HepG2 (cell line): ENCODE measurements around the gene PLXNA4. TPM values are rescaled to one million over a fixed set of nuclear protein-coding genes. Genes with fewer than 3 reads are reported as not detected.

Experiments
- ATAC-seq: fragments of 200-7000 bp; cut with Tn5 transposase; 3 replicates; pipeline ENCODE4 v1.9.1; 2020; ENCODE audit warnings: mild to moderate bottlenecking, moderate library complexity
- BruUV-seq: library from RNA; stranded (reverse); fragments of 400-500 nt; replicated peaks from 2 replicates; lab custom pipeline; 2021; lab: Mats Ljungman, UMichigan
- CTCF ChIA-PET: fragments of 300-600 bp; formaldehyde crosslinking; extraction: SDS; loops from one replicate; lab custom pipeline; 2021; ENCODE audit warnings: low total read pairs, inconsistent platforms, low intra/inter-chr PET ratio; lab: Yijun Ruan, JAX
- POLR2A ChIA-PET: fragments of 350-600 bp; sonication (Branson Sonifier 250); formaldehyde crosslinking; loops from one replicate; lab custom pipeline; 2020; ENCODE audit warnings: antibody characterized with exemption, inconsistent platforms; lab: Yijun Ruan, JAX
- DNase-seq: peaks from one replicate; pipeline ENCODE4 v3.0.0-alpha.2; 2015; ENCODE audit warnings: low spot score
- FAIRE-seq: peaks from 3 replicates; lab custom pipeline; 2011; peaks lifted over from hg19 to GRCh38; lab: Jason Lieb, UNC
- H2AFZ ChIP-seq: one replicate; pipeline ENCODE4 v1.6.1; 2011; ENCODE audit warnings: low read length, inconsistent platforms
- H3K27ac ChIP-seq: fragments of 300-600 bp; 3 replicates; pipeline ENCODE4 v1.8.0; 2011; ENCODE audit warnings: mixed run types, mild to moderate bottlenecking, mixed read lengths, low read length, inconsistent platforms; ENCODE audit not compliant: insufficient read depth; ENCODE audit errors: extremely low read length
- H3K27me3 ChIP-seq, 2 experiments: fragments of 200-600 bp in 1 of 2; 2 replicates in 1 of 2; 3 replicates in 1 of 2; pipeline versions ENCODE4 v1.6.0 to v1.8.0; 2011; ENCODE audit warnings: low read length in 2 of 2, mild to moderate bottlenecking in 2 of 2, moderate library complexity in 2 of 2, inconsistent platforms in 1 of 2; ENCODE audit not compliant: insufficient read depth in 2 of 2, control insufficient read depth in 1 of 2
- H3K36me3 ChIP-seq, 2 experiments: fragments of 200-600 bp in 1 of 2; replicated peaks in 1 of 2; 2 replicates in 1 of 2; 3 replicates in 1 of 2; pipeline versions ENCODE4 v1.5.1 to v1.8.0; 2011; ENCODE audit warnings: low read length in 2 of 2, inconsistent platforms in 1 of 2; ENCODE audit not compliant: insufficient read depth in 2 of 2, control insufficient read depth in 1 of 2
- H3K4me1 ChIP-seq: 2 replicates; pipeline ENCODE4 v1.5.1; 2012; ENCODE audit warnings: low read length, inconsistent platforms; ENCODE audit not compliant: insufficient read depth
- H3K4me2 ChIP-seq: 2 replicates; pipeline ENCODE4 v1.6.0; 2011; ENCODE audit warnings: low read depth, low read length, inconsistent platforms
- H3K4me3 ChIP-seq, 3 experiments: fragments of 200-600 bp in 1 of 3; sonication (generic), shearing (Covaris generic) in 1 of 3; replicated peaks in 1 of 3; 2 replicates each; pipeline ENCODE4 v1.5.1; 2011 to 2016; ENCODE audit warnings: low read length in 3 of 3, inconsistent platforms in 2 of 3, low read depth in 2 of 3, mild to moderate bottlenecking in 2 of 3, control low read depth in 1 of 3, mixed read lengths in 1 of 3; ENCODE audit not compliant: insufficient read depth in 1 of 3
- H3K79me2 ChIP-seq: one replicate; pipeline ENCODE4 v1.6.1; 2011; ENCODE audit warnings: low read length, inconsistent platforms; ENCODE audit not compliant: insufficient read depth
- H3K9ac ChIP-seq: 2 replicates; pipeline ENCODE4 v1.6.0; 2011; ENCODE audit warnings: mild to moderate bottlenecking, low read depth, low read length, inconsistent platforms; ENCODE audit not compliant: insufficient read depth
- H3K9me3 ChIP-seq: 2 replicates; pipeline ENCODE4 v1.5.1; 2012; ENCODE audit warnings: mild to moderate bottlenecking, low read length
- H4K20me1 ChIP-seq: 2 replicates; pipeline ENCODE4 v1.6.0; 2011; ENCODE audit warnings: inconsistent platforms, mild to moderate bottlenecking, low read length, moderate library complexity; ENCODE audit not compliant: insufficient read depth
- ATF7 ChIP-seq, 2 experiments: fragments of 450-650 bp in 1 of 2; sonication (generic) in 1 of 2; formaldehyde crosslinking in 1 of 2; IDR thresholded peaks; 2 replicates each; pipeline versions ENCODE4 v1.4.0 to v1.6.1; 2016 to 2020; ENCODE audit warnings: antibody characterized with exemption in 1 of 2, mild to moderate bottlenecking in 1 of 2, missing genetic modification reagents in 1 of 2
- CCAR2 ChIP-seq: fragments of 200-400 bp; formaldehyde crosslinking; optimal IDR thresholded peaks from 2 replicates; pipeline ENCODE3; 2018; ENCODE audit warnings: low read depth, mild to moderate bottlenecking, low read length, moderate library complexity
- DDIT3 ChIP-seq: sonication (generic); formaldehyde crosslinking; IDR thresholded peaks from 2 replicates; pipeline ENCODE4 v1.4.0; 2020; ENCODE audit warnings: mild to moderate bottlenecking, missing genetic modification reagents
- LCORL ChIP-seq, 2 experiments: fragments of 450-650 bp in 1 of 2; sonication (generic) in 1 of 2; formaldehyde crosslinking in 1 of 2; IDR thresholded peaks; 2 replicates each; pipeline versions ENCODE4 v1.5.0 to v1.6.1; 2017 to 2020; ENCODE audit warnings: antibody characterized with exemption in 1 of 2, missing genetic modification reagents in 1 of 2
- REXO4 ChIP-seq: sonication (generic); formaldehyde crosslinking; IDR thresholded peaks from 2 replicates; pipeline ENCODE4 v1.8.0; 2022; ENCODE audit warnings: missing genetic modification reagents, mild to moderate bottlenecking, borderline replicate concordance
- SAP130 ChIP-seq: IDR thresholded peaks from 2 replicates; pipeline ENCODE4 v1.6.1; 2016; ENCODE audit warnings: low read depth
- TSC22D2 ChIP-seq: sonication (generic); formaldehyde crosslinking; IDR thresholded peaks from 2 replicates; pipeline ENCODE4 v1.5.1; 2020; ENCODE audit warnings: missing genetic modification reagents, mild to moderate bottlenecking, borderline replicate concordance
- ZNF503 ChIP-seq: sonication (generic); formaldehyde crosslinking; IDR thresholded peaks from 2 replicates; pipeline ENCODE4 v1.4.0; 2020; ENCODE audit warnings: missing genetic modification reagents
- WGBS: methylation state at CpG from one replicate; pipeline ENCODE4 v1.1.6; 2017; ENCODE audit warnings: low lambda C conversion rate; 5-methylcytosine and 5-hydroxymethylcytosine counted together
- in situ Hi-C: cut with HindIII; loops from 2 replicates; pipeline ENCODE4 v1.10.0; 2017; ENCODE audit warnings: low pct_unique_long_range_greater_than_20kb; ENCODE audit not compliant: extremely low pct_ligation_motif_present
- intact Hi-C: fragments of 100-400 bp; cut with micrococcal nuclease; formaldehyde crosslinking; loops from one replicate; pipeline ENCODE4 v1.10.0; 2022; ENCODE audit not compliant: unreplicated experiment
- polyA plus RNA-seq, 8 experiments: library from polyadenylated mRNA; depleted of rRNA in 3 of 8; stranded (reverse) in 7 of 8; unstranded in 1 of 8; fragments of >200 nt; fragmentation: Illumina TruSeq in 4 of 8; extraction: Trizol in 4 of 8; gene quantifications; 2 replicates each; pipeline versions ENCODE4 v1.2.1 to v1.2.3, GENCODE V29; 2011 to 2016; ENCODE audit warnings: low read depth in 4 of 8, missing spikeins in 1 of 8, mixed read lengths in 1 of 8; ENCODE audit not compliant: insufficient read depth in 1 of 8
- total RNA-seq, 5 experiments: library from RNA; depleted of rRNA; stranded (reverse); fragments of >200 nt; fragmentation: Illumina TruSeq; extraction: Trizol; gene quantifications; 2 replicates each; pipeline ENCODE4 v1.2.3, GENCODE V29; 2016; ENCODE audit warnings: low read depth in 1 of 5
- TF ChIP-seq, protein P1 (sequence below): sonication (generic); formaldehyde crosslinking; IDR thresholded peaks from 2 replicates; pipeline ENCODE4 v1.4.0; 2020; ENCODE audit warnings: mild to moderate bottlenecking, missing genetic modification reagents
- TF ChIP-seq, protein P2 (sequence below): sonication (generic); formaldehyde crosslinking; IDR thresholded peaks from 2 replicates; pipeline ENCODE4 v1.4.0; 2020; ENCODE audit warnings: missing genetic modification reagents

Gene PLXNA4
- total and polyA plus RNA-seq, 2 of the 13 experiments (the other 11 are each of a cell fraction or from before 2014, with no cell fraction given), result 0.01 to 0.04 TPM

- no peak for TF ChIP-seq ZNF503 (CRISPR knock-in tag)
- no peak for TF ChIP-seq SAP130 (CRISPR knock-in tag)
- no peak for TF ChIP-seq REXO4 (CRISPR knock-in tag)
- TF ChIP-seq, protein P1, sequence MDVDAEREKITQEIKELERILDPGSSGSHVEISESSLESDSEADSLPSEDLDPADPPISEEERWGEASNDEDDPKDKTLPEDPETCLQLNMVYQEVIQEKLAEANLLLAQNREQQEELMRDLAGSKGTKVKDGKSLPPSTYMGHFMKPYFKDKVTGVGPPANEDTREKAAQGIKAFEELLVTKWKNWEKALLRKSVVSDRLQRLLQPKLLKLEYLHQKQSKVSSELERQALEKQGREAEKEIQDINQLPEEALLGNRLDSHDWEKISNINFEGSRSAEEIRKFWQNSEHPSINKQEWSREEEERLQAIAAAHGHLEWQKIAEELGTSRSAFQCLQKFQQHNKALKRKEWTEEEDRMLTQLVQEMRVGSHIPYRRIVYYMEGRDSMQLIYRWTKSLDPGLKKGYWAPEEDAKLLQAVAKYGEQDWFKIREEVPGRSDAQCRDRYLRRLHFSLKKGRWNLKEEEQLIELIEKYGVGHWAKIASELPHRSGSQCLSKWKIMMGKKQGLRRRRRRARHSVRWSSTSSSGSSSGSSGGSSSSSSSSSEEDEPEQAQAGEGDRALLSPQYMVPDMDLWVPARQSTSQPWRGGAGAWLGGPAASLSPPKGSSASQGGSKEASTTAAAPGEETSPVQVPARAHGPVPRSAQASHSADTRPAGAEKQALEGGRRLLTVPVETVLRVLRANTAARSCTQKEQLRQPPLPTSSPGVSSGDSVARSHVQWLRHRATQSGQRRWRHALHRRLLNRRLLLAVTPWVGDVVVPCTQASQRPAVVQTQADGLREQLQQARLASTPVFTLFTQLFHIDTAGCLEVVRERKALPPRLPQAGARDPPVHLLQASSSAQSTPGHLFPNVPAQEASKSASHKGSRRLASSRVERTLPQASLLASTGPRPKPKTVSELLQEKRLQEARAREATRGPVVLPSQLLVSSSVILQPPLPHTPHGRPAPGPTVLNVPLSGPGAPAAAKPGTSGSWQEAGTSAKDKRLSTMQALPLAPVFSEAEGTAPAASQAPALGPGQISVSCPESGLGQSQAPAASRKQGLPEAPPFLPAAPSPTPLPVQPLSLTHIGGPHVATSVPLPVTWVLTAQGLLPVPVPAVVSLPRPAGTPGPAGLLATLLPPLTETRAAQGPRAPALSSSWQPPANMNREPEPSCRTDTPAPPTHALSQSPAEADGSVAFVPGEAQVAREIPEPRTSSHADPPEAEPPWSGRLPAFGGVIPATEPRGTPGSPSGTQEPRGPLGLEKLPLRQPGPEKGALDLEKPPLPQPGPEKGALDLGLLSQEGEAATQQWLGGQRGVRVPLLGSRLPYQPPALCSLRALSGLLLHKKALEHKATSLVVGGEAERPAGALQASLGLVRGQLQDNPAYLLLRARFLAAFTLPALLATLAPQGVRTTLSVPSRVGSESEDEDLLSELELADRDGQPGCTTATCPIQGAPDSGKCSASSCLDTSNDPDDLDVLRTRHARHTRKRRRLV, result no peak
Observed at GRCh38 chr7:132367004-132367403, 209.3 kb downstream of the PLXNA4 start (continued).

DNA sequence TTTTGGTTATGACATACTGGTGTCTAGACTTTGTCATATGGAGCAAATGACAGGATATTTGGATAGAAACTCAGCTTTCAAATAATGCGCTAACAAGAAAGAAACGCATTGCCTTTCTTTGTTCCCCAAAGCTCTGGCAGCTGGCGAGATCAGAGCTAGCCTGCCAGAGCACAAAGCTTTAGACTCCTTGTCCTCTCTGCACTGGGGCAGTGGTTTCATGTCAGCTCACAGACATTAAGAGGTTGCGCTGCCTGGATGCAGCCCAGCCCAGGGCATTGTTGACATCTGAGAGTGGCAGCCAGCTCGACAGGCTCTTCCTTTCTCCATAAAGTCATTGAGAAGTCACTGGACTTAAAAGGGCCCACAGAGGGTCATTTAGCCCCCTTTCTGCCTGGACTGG, 212.0 kb downstream of the PLXNA4 start:
- CTCF ChIA-PET, result no interaction called here
- Histone ChIP-seq H4K20me1 (no peaks in the 10 kb centered on the region), H3K36me3 (no peaks in the 10 kb centered on the region), H3K4me2 (no peak overlapping the region), H3K79me2 (no peaks in the 10 kb centered on the region), H2AFZ (no peak overlapping the region), H3K4me3 (no peak overlapping the region), H3K4me1 (no peaks in the 10 kb centered on the region), H3K27me3 (peaks cover 0 to 12% of the 10 kb centered on the region in 2 experiments; a peak in 2 of 5 replicates), H3K9me3 (no peaks in the 10 kb centered on the region), H3K27ac (no peak overlapping the region), H3K9ac (no peak overlapping the region)
- intact Hi-C loops, result no loop called here
- no peak for ATAC-seq
- POLR2A ChIA-PET, result no interaction called here
- 16% methylated on average over 3 of the region's 5 CpGs for WGBS
- in situ Hi-C loops, result no loop called here
- DNase-seq, result no peak
- no peak for FAIRE-seq
- BruUV-seq, result no TSS peak
- TF ChIP-seq ATF7 (IDR thresholded peaks at IDR 0.05), result no peak
- no peak for TF ChIP-seq ATF7 (CRISPR knock-in tag; IDR thresholded peaks at IDR 0.05)
- no peak for TF ChIP-seq CCAR2
- TF ChIP-seq, protein P2, sequence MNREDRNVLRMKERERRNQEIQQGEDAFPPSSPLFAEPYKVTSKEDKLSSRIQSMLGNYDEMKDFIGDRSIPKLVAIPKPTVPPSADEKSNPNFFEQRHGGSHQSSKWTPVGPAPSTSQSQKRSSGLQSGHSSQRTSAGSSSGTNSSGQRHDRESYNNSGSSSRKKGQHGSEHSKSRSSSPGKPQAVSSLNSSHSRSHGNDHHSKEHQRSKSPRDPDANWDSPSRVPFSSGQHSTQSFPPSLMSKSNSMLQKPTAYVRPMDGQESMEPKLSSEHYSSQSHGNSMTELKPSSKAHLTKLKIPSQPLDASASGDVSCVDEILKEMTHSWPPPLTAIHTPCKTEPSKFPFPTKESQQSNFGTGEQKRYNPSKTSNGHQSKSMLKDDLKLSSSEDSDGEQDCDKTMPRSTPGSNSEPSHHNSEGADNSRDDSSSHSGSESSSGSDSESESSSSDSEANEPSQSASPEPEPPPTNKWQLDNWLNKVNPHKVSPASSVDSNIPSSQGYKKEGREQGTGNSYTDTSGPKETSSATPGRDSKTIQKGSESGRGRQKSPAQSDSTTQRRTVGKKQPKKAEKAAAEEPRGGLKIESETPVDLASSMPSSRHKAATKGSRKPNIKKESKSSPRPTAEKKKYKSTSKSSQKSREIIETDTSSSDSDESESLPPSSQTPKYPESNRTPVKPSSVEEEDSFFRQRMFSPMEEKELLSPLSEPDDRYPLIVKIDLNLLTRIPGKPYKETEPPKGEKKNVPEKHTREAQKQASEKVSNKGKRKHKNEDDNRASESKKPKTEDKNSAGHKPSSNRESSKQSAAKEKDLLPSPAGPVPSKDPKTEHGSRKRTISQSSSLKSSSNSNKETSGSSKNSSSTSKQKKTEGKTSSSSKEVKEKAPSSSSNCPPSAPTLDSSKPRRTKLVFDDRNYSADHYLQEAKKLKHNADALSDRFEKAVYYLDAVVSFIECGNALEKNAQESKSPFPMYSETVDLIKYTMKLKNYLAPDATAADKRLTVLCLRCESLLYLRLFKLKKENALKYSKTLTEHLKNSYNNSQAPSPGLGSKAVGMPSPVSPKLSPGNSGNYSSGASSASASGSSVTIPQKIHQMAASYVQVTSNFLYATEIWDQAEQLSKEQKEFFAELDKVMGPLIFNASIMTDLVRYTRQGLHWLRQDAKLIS (CRISPR knock-in tag), result no peak
- no peak for TF ChIP-seq DDIT3 (CRISPR knock-in tag)
- TF ChIP-seq TSC22D2, result no peak
- TF ChIP-seq LCORL (IDR thresholded peaks at IDR 0.05), result no peak
- TF ChIP-seq LCORL (CRISPR knock-in tag; IDR thresholded peaks at IDR 0.05), result no peak
